NT2/D1 (cell line): ENCODE measurements around the gene HBE1.

Experiments used
- YY1 ChIP-seq: IDR thresholded peaks from 2 replicates; pipeline ENCODE4 v1.6.1; 2011; ENCODE audit not compliant: insufficient read length, insufficient read depth
- ZNF274 ChIP-seq: IDR thresholded peaks from 2 replicates; pipeline ENCODE4 v1.6.1; 2011; ENCODE audit warnings: mild to moderate bottlenecking, low read depth, low read length

GRCh38 chr11:5300251-5300650 is 30.5 kb upstream of the HBE1 start:
- TF ChIP-seq YY1 (no peak), ZNF274 (no peak)
